ENCODE results near the gene TRAF3.

The TRAF3 gene

GRCh38 chr14:102778338-102779083 is 1.3 kb downstream of the TRAF3 start:
- no peak for DNase-seq

GRCh38 chr14:102779084-102779462 is 1.8 kb downstream of the TRAF3 start:
- no peak for DNase-seq

GRCh38 chr14:102779574-102780315 is 2.5 kb downstream of the TRAF3 start:
- DNase-seq = no peak

GRCh38 chr14:102781063-102781462 is 3.8 kb downstream of the TRAF3 start:
- DNase-seq = no peak

GRCh38 chr14:102782974-102783373 is 5.7 kb downstream of the TRAF3 start:
- no peak for DNase-seq

GRCh38 chr14:102784892-102785594 is 7.8 kb downstream of the TRAF3 start:
- no peak for DNase-seq

GRCh38 chr14:102785595-102785963 is 8.3 kb downstream of the TRAF3 start:
- no peak for DNase-seq

- no peak for DNase-seq
Measured at GRCh38 chr14:102786768-102787167, 9.5 kb downstream of the TRAF3 start.

GRCh38 chr14:102789349-102789748 is 12.1 kb downstream of the TRAF3 start:
- DNase-seq = no peak

- no peak for DNase-seq
Measured at GRCh38 chr14:102793531-102794328, 16.5 kb downstream of the TRAF3 start.

GRCh38 chr14:102795060-102795925 is 18.0 kb downstream of the TRAF3 start:
- DNase-seq = no peak

GRCh38 chr14:102796661-102797190 is 19.5 kb downstream of the TRAF3 start:
- DNase-seq = no peak

- no peak for DNase-seq
Measured at GRCh38 chr14:102798926-102799325, 21.7 kb downstream of the TRAF3 start.

- DNase-seq = no peak
Measured at GRCh38 chr14:102799684-102800562, 22.7 kb downstream of the TRAF3 start.

- DNase-seq = no peak
Measured at GRCh38 chr14:102802834-102803523, 25.7 kb downstream of the TRAF3 start.

GRCh38 chr14:102804858-102805257 is 27.6 kb downstream of the TRAF3 start:
- no peak for DNase-seq

GRCh38 chr14:102805371-102805891 is 28.2 kb downstream of the TRAF3 start:
- DNase-seq = no peak

GRCh38 chr14:102805941-102806340 is 28.7 kb downstream of the TRAF3 start:
- DNase-seq = no peak

GRCh38 chr14:102806447-102806846 is 29.2 kb downstream of the TRAF3 start:
- no peak for DNase-seq

- DNase-seq = no peak
Measured at GRCh38 chr14:102807013-102807406, 29.8 kb downstream of the TRAF3 start.

All from right forelimb (tissue), 1 donor.